22Rv1 (cell line): ENCODE data around the gene LRBA.

ENCODE experiments used
- H3K27ac ChIP-seq: fragments of 450-650 bp; 2 replicates; pipeline ENCODE4 v1.5.1; 2017
- CTCF ChIP-seq: fragments of 450-650 bp; IDR thresholded peaks from 2 replicates; pipeline ENCODE4 v1.5.1; 2017; ENCODE audit warnings: mild to moderate bottlenecking
- ZFX ChIP-seq: fragments of 450-650 bp; IDR thresholded peaks from 2 replicates; pipeline ENCODE4 v1.6.1; 2017; ENCODE audit warnings: antibody characterized with exemption, borderline replicate concordance

LRBA gene

DNA sequence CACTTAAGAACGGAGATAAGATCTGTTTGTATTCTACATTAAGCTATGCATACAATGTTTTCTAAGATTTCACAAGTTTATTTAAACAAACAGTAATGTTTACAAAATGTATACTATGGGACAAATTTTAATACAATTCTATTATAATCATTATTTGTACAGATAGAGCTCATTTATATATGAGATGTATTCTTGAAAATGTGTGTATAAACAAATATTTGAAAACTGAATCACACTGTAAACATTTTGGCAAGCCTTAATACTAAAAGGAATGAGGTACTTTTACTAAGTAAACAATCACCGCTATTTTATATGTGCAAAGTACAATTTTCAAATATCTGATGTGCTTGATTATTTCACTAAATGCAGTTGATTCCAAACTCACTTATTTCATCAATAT lies 552.3 kb downstream of the LRBA start:
- no peak for TF ChIP-seq CTCF
- TF ChIP-seq ZFX: no peak
- H3K27ac ChIP-seq: no peak overlapping the region

GRCh38 chr4:150461957-150462356 lies 553.1 kb downstream of the LRBA start:
- no peak overlapping the region for H3K27ac ChIP-seq

GRCh38 chr4:150457802-150458201 lies 557.3 kb downstream of the LRBA start:
- TF ChIP-seq ZFX: no peak
- TF ChIP-seq CTCF: no peak
- H3K27ac ChIP-seq: no peak overlapping the region

More at GRCh38 chr4:150461957-150462356, 553.1 kb downstream of the LRBA start:
- TF ChIP-seq CTCF (no peak), ZFX (no peak)

- TF ChIP-seq CTCF (no peak), ZFX (no peak)
These were observed 563.2 kb downstream of the LRBA start for GRCh38 chr4:150451883-150452282.

DNA sequence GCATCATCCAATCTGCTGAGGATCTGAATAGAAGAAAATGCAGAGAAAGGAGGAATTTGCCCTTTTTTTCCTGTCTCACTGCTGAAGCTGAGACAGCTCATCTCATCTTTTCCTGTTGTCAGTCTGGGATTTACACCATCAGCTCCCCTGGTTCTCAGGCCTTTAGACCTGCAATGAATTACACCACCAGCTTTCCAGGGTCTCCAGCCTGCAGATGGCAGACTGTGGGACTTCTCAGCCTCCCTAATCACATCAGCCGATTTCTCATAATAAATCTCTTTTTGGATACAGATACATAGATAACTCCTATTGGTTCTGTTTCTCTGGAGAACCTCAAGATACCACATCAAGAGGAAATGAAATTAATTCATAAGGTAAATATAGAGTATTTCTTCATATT lies 567.7 kb downstream of the LRBA start:
- H3K27ac ChIP-seq: no peak overlapping the region
- no peak for TF ChIP-seq CTCF
- no peak for TF ChIP-seq ZFX

More at GRCh38 chr4:150451883-150452282, 563.2 kb downstream of the LRBA start:
- H3K27ac ChIP-seq: no peak overlapping the region

GRCh38 chr4:150439451-150439933 lies 575.6 kb downstream of the LRBA start:
- no peak for TF ChIP-seq CTCF
- TF ChIP-seq ZFX: no peak
- no peak overlapping the region for H3K27ac ChIP-seq

GRCh38 chr4:150436598-150437370 lies 578.3 kb downstream of the LRBA start:
- no peak overlapping the region for H3K27ac ChIP-seq
- TF ChIP-seq ZFX: no peak
- TF ChIP-seq CTCF: no peak
